ENCODE data around the gene OR7A5.

DNA sequence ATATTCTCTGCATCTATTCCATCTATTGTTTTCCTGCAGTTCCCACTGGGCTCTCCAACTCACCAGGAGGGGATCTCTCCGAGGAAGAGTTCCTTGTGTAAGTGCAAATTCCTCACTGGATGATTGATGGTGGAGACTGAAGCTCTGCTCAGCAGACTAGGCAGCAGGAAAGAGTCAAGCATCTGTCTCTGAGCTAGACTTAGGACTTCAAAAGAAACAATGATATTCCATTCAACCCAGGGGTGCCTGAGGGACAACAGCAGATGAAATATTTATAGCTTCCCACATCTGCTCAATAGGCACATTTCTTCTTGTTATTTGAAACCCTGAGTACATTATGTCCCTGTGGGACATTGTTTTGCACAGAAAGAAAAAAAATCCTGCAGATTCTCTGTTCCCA lies at the start of gene OR7A5, which contains the start of gene OR7C1:
- TF ChIP-seq, protein P1, sequence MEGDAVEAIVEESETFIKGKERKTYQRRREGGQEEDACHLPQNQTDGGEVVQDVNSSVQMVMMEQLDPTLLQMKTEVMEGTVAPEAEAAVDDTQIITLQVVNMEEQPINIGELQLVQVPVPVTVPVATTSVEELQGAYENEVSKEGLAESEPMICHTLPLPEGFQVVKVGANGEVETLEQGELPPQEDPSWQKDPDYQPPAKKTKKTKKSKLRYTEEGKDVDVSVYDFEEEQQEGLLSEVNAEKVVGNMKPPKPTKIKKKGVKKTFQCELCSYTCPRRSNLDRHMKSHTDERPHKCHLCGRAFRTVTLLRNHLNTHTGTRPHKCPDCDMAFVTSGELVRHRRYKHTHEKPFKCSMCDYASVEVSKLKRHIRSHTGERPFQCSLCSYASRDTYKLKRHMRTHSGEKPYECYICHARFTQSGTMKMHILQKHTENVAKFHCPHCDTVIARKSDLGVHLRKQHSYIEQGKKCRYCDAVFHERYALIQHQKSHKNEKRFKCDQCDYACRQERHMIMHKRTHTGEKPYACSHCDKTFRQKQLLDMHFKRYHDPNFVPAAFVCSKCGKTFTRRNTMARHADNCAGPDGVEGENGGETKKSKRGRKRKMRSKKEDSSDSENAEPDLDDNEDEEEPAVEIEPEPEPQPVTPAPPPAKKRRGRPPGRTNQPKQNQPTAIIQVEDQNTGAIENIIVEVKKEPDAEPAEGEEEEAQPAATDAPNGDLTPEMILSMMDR (IDR thresholded peaks at IDR 0.05) = no peak
- TF ChIP-seq CREM (CRISPR knock-in tag; IDR thresholded peaks at IDR 0.05) = no peak
- TF ChIP-seq, protein P2, sequence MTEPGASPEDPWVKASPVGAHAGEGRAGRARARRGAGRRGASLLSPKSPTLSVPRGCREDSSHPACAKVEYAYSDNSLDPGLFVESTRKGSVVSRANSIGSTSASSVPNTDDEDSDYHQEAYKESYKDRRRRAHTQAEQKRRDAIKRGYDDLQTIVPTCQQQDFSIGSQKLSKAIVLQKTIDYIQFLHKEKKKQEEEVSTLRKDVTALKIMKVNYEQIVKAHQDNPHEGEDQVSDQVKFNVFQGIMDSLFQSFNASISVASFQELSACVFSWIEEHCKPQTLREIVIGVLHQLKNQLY (CRISPR knock-in tag; IDR thresholded peaks at IDR 0.05) = no peak
- TF ChIP-seq, protein P3, sequence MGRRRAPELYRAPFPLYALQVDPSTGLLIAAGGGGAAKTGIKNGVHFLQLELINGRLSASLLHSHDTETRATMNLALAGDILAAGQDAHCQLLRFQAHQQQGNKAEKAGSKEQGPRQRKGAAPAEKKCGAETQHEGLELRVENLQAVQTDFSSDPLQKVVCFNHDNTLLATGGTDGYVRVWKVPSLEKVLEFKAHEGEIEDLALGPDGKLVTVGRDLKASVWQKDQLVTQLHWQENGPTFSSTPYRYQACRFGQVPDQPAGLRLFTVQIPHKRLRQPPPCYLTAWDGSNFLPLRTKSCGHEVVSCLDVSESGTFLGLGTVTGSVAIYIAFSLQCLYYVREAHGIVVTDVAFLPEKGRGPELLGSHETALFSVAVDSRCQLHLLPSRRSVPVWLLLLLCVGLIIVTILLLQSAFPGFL (CRISPR knock-in tag; IDR thresholded peaks at IDR 0.05; ENCODE audit: borderline replicate concordance) = no peak
- TF ChIP-seq, protein P4, sequence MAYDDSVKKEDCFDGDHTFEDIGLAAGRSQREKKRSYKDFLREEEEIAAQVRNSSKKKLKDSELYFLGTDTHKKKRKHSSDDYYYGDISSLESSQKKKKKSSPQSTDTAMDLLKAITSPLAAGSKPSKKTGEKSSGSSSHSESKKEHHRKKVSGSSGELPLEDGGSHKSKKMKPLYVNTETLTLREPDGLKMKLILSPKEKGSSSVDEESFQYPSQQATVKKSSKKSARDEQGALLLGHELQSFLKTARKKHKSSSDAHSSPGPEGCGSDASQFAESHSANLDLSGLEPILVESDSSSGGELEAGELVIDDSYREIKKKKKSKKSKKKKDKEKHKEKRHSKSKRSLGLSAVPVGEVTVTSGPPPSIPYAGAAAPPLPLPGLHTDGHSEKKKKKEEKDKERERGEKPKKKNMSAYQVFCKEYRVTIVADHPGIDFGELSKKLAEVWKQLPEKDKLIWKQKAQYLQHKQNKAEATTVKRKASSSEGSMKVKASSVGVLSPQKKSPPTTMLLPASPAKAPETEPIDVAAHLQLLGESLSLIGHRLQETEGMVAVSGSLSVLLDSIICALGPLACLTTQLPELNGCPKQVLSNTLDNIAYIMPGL (CRISPR knock-in tag; IDR thresholded peaks at IDR 0.05) = no peak
- TF ChIP-seq, protein P5, sequence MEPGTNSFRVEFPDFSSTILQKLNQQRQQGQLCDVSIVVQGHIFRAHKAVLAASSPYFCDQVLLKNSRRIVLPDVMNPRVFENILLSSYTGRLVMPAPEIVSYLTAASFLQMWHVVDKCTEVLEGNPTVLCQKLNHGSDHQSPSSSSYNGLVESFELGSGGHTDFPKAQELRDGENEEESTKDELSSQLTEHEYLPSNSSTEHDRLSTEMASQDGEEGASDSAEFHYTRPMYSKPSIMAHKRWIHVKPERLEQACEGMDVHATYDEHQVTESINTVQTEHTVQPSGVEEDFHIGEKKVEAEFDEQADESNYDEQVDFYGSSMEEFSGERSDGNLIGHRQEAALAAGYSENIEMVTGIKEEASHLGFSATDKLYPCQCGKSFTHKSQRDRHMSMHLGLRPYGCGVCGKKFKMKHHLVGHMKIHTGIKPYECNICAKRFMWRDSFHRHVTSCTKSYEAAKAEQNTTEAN (CRISPR knock-in tag; IDR thresholded peaks at IDR 0.05) = no peak
- TF ChIP-seq NFE2L1 (CRISPR knock-in tag; IDR thresholded peaks at IDR 0.05) = no peak
- TF ChIP-seq, protein P6, sequence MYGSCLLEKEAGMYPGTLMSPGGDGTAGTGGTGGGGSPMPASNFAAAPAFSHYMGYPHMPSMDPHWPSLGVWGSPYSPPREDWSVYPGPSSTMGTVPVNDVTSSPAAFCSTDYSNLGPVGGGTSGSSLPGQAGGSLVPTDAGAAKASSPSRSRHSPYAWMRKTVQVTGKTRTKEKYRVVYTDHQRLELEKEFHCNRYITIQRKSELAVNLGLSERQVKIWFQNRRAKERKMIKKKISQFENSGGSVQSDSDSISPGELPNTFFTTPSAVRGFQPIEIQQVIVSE (CRISPR knock-in tag; IDR thresholded peaks at IDR 0.05; ENCODE audit: borderline replicate concordance) = no peak
- no peak for TF ChIP-seq JUN (CRISPR knock-in tag; IDR thresholded peaks at IDR 0.05)
- TF ChIP-seq, protein P7, sequence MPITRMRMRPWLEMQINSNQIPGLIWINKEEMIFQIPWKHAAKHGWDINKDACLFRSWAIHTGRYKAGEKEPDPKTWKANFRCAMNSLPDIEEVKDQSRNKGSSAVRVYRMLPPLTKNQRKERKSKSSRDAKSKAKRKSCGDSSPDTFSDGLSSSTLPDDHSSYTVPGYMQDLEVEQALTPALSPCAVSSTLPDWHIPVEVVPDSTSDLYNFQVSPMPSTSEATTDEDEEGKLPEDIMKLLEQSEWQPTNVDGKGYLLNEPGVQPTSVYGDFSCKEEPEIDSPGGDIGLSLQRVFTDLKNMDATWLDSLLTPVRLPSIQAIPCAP (CRISPR knock-in tag; IDR thresholded peaks at IDR 0.05) = no peak
- TF ChIP-seq, protein P8, sequence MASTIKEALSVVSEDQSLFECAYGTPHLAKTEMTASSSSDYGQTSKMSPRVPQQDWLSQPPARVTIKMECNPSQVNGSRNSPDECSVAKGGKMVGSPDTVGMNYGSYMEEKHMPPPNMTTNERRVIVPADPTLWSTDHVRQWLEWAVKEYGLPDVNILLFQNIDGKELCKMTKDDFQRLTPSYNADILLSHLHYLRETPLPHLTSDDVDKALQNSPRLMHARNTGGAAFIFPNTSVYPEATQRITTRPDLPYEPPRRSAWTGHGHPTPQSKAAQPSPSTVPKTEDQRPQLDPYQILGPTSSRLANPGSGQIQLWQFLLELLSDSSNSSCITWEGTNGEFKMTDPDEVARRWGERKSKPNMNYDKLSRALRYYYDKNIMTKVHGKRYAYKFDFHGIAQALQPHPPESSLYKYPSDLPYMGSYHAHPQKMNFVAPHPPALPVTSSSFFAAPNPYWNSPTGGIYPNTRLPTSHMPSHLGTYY (CRISPR knock-in tag; IDR thresholded peaks at IDR 0.05) = no peak
- TF ChIP-seq, protein P9, sequence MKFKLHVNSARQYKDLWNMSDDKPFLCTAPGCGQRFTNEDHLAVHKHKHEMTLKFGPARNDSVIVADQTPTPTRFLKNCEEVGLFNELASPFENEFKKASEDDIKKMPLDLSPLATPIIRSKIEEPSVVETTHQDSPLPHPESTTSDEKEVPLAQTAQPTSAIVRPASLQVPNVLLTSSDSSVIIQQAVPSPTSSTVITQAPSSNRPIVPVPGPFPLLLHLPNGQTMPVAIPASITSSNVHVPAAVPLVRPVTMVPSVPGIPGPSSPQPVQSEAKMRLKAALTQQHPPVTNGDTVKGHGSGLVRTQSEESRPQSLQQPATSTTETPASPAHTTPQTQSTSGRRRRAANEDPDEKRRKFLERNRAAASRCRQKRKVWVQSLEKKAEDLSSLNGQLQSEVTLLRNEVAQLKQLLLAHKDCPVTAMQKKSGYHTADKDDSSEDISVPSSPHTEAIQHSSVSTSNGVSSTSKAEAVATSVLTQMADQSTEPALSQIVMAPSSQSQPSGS (CRISPR knock-in tag; IDR thresholded peaks at IDR 0.05; ENCODE audit: borderline replicate concordance, low read depth) = no peak

All from WTC11 (cell line).